Mucosa of rectum (tissue), 2 donors: ENCODE results near the gene KBTBD13.

Experiments
- H3K27ac ChIP-seq, 2 donors: one replicate each; pipeline ENCODE4 v1.7.0; 2013; ENCODE audit warnings: inconsistent platforms in 2 of 2, low read depth in 2 of 2, low read length in 2 of 2
- H3K27me3 ChIP-seq, 2 donors: one replicate each; pipeline ENCODE4 v1.7.0; 2013; ENCODE audit warnings: low read length in 2 of 2; ENCODE audit not compliant: control insufficient read depth in 2 of 2, insufficient read depth in 2 of 2
- H3K36me3 ChIP-seq, 2 donors: one replicate each; pipeline ENCODE4 v1.7.0; 2013; ENCODE audit warnings: low read length in 2 of 2; ENCODE audit not compliant: control insufficient read depth in 2 of 2, insufficient read depth in 2 of 2
- H3K4me1 ChIP-seq, 2 donors: one replicate each; pipeline ENCODE4 v1.7.0; 2013; ENCODE audit warnings: low read length in 2 of 2, mild to moderate bottlenecking in 1 of 2; ENCODE audit not compliant: control insufficient read depth in 2 of 2, insufficient read depth in 2 of 2
- H3K4me3 ChIP-seq, 2 donors: one replicate each; pipeline ENCODE4 v1.7.0; 2013; ENCODE audit warnings: low read length in 2 of 2
- H3K9ac ChIP-seq, 2 donors: one replicate each; pipeline ENCODE4 v1.7.0; 2013; ENCODE audit warnings: low read length in 2 of 2, low read depth in 1 of 2, mild to moderate bottlenecking in 1 of 2
- H3K9me3 ChIP-seq, 2 donors: one replicate each; pipeline ENCODE4 v1.7.0; 2013; ENCODE audit warnings: low read length in 2 of 2; ENCODE audit not compliant: control insufficient read depth in 2 of 2
- donor health status: healthy.
- donor health status: Normal muscosa, but diverticular disease.

KBTBD13 gene

DNA sequence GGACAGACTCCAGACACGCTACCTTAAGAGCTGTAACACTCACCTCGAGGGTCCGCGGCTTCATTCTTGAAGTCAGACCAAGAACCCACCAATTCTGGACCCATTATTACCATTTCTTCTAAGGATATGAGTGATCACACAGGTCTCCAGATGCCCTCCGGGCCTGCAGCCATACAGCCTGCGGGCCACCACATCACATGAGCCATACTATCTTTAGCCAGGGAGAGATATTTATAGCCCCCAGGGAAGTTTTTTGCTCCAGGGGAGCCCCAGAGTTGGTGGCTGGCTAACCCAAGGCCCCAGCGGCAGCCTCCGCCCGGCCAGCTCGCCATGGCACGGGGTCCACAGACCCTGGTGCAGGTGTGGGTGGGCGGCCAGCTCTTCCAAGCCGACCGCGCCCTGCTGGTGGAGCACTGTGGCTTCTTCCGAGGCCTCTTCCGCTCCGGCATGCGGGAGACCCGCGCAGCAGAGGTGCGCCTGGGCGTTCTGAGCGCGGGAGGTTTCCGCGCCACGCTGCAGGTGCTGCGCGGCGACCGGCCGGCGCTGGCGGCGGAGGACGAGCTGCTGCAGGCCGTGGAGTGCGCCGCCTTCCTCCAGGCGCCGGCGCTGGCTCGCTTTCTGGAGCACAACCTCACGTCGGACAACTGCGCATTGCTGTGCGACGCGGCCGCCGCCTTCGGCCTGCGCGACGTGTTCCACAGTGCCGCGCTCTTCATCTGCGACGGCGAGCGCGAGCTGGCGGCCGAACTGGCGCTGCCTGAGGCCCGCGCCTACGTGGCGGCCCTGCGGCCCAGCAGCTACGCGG, at the start of gene KBTBD13:
Gene KBTBD13, plus strand, starts transcription at position 261 of the 805 bp plus-strand sequence. Its CDS starts 70 bp downstream, at position 331.
- Histone ChIP-seq H3K4me1 (peaks cover 9 to 10% of the 10 kb centered on the region in 2 donors), H3K27ac (no peak within 1 kb of the TSS)

DNA sequence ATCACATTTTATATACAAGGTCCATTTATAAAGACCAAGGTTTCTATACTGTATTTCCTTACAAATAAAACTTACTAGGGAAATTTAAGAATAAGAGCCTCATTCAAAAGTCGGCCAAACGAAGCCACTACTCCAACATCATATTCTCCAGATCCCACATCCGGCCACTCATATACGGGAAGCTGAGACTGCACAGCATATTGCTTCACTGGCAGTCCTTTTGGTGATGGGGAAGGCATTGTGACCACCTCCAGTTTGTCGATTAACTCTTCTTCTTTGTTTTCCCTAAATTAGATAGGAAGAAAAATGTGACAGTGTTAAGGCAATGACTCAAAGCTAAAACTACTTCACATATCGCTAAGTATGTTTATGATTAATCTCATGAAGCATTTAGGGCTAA, 49.8 kb upstream of the KBTBD13 start:
- Histone ChIP-seq H3K4me1 (peaks cover 9 to 12% of the 10 kb centered on the region in 2 donors), H3K27me3 (no peaks in the 10 kb centered on the region), H3K36me3 (peaks cover 15 to 30% of the 10 kb centered on the region in 2 donors), H3K27ac (no peak overlapping the region), H3K4me3 (no peak overlapping the region), H3K9ac (no peak overlapping the region), H3K9me3 (no peaks in the 10 kb centered on the region)

More for the DNA sequence above, at the start of gene KBTBD13:
- H3K9me3 ChIP-seq = no peaks in the 10 kb centered on the region
- no peak within 1 kb of the TSS for H3K9ac ChIP-seq
- no peaks in the 10 kb centered on the region for H3K27me3 ChIP-seq
- no peaks in the 10 kb centered on the region for H3K36me3 ChIP-seq
- no peak within 1 kb of the TSS for H3K4me3 ChIP-seq

DNA sequence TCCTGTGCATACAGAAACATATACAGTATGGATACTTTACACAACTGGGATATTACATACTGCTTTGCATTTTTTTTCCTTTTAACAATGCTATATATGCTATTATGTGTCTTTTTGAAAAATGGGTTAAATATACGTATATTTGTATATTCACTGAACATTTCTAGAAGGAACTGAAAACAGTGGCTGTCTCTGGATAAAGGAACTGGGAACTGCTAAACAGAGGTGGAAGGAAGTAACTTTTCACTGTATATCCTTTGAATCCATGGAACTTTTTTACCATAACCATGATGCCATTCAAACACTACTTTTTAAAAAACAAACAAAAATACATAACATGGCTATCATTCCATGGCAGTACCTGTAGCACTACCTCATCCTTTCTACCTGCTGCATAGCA, 49.0 kb upstream of the KBTBD13 start:
- H3K27me3 ChIP-seq = no peaks in the 10 kb centered on the region
- no peaks in the 10 kb centered on the region for H3K9me3 ChIP-seq
- H3K4me1 ChIP-seq = peaks cover 9 to 12% of the 10 kb centered on the region in 2 donors
- no peak overlapping the region for H3K9ac ChIP-seq
- peaks cover 15 to 30% of the 10 kb centered on the region in 2 donors for H3K36me3 ChIP-seq
- H3K27ac ChIP-seq = no peak overlapping the region
- peak overlapping the region in 1 of 2 donors; percentile 93 for H3K4me3 ChIP-seq

DNA sequence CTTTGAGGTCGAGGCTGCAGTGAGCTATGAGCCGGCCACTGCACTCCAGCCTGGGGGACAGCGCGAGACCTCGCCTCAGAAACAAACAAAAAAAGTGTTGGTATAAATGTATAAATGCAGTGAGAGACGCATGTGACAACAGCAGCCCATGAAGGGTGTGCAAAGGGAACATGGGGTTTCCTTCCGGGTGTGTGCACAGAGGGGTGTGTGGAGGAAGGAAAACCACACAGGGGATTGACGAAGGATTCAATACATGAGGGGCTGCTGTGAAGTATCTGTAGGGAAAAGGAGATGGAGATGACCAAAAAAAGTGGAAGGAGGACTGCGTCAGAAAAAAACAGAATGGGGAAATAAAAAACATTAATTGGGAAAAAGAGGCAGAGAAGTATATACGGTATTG, 48.2 kb upstream of the KBTBD13 start:
- Histone ChIP-seq H3K4me3 (peak overlapping the region; percentile 84 to 93), H3K27me3 (no peaks in the 10 kb centered on the region), H3K27ac (peak overlapping the region in 1 of 2 donors; percentile 32), H3K36me3 (peaks cover 15 to 28% of the 10 kb centered on the region in 2 donors), H3K4me1 (peaks cover 12 to 15% of the 10 kb centered on the region in 2 donors), H3K9ac (peak overlapping the region; percentile 83 to 91), H3K9me3 (no peaks in the 10 kb centered on the region)

DNA sequence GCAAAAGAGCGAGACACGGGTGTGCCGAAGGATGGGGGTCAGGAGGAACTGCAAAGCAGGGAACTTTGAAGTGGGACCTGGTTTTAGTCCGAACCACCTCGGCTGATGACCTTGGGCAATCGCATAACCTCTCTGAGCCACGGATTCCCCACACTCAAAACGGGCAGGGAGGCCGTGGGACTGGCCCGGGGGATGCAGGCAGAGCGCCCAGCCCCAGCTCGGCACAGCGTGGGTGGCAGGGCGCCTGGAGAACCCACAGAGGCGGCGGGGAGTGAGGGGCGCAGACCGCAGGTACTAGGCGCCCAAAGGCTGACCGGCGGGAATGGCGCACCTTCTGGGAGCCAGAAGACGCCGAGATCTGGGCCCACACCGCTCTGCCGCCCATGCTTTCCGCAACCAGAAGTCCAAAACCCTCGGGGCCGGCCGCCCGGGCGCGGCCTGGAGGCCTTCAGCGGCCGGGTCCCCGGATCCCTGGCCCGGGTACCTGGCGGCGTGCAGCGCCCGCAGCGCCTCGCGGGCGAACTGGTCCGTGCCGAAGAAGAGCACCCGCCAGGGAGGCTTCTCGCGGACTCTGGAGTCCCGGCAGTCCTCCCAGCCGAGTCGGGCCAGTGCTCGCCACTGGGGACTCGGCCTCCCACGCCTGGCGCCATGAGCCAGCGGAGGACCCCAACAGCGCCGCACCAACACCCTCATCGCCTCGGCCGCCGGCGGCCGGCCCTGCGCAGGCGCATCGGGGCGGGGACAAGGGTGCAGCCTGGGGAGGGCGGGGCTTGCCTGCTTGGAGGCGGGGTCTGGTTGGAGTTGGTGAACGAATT, 47.4 kb upstream of the KBTBD13 start, which contains the start of gene MTFMT:
Gene MTFMT, minus strand, starts transcription at position 719 of the 815 bp plus-strand sequence. Its CDS starts 26 bp downstream, at position 693.
- peak within 1 kb of the TSS; percentile 63 to 76 for H3K27ac ChIP-seq
- no peaks in the 10 kb centered on the region for H3K27me3 ChIP-seq
- peaks cover 16 to 18% of the 10 kb centered on the region in 2 donors for H3K4me1 ChIP-seq
- H3K36me3 ChIP-seq = peaks cover 15 to 21% of the 10 kb centered on the region in 2 donors
- no peaks in the 10 kb centered on the region for H3K9me3 ChIP-seq
- peak within 1 kb of the TSS; percentile 83 to 91 for H3K9ac ChIP-seq
- peak within 1 kb of the TSS; percentile 84 to 93 for H3K4me3 ChIP-seq

DNA sequence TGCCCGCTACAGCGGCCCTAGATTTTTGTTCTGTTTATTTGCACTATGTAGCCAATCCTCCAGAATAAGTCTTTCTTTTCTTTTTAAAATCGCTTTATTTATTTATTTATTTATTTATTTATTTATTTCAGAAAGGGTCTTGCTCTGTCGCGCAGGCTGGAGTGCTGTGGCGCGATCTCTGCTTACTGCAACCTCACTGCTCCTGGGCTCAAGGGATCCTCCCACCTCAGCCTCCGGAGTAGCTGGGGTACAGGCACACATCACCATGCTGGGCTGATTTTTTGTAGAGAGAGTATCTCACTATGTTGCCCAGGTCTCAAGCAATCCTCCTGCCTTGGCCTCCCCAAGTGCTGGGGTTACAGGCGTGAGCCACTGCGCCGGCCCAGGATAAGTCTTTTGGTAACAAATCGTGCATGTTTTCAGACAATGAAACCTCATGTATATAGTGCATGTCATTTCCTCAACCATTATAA, 46.8 kb upstream of the KBTBD13 start:
- H3K27me3 ChIP-seq = no peaks in the 10 kb centered on the region
- peaks cover 12 to 15% of the 10 kb centered on the region in 2 donors for H3K36me3 ChIP-seq
- H3K4me1 ChIP-seq = peaks cover 16 to 18% of the 10 kb centered on the region in 2 donors
- H3K9me3 ChIP-seq = no peaks in the 10 kb centered on the region
- H3K27ac ChIP-seq = no peak overlapping the region
- H3K4me3 ChIP-seq = peak overlapping the region; percentile 84 to 93
- no peak overlapping the region for H3K9ac ChIP-seq

DNA sequence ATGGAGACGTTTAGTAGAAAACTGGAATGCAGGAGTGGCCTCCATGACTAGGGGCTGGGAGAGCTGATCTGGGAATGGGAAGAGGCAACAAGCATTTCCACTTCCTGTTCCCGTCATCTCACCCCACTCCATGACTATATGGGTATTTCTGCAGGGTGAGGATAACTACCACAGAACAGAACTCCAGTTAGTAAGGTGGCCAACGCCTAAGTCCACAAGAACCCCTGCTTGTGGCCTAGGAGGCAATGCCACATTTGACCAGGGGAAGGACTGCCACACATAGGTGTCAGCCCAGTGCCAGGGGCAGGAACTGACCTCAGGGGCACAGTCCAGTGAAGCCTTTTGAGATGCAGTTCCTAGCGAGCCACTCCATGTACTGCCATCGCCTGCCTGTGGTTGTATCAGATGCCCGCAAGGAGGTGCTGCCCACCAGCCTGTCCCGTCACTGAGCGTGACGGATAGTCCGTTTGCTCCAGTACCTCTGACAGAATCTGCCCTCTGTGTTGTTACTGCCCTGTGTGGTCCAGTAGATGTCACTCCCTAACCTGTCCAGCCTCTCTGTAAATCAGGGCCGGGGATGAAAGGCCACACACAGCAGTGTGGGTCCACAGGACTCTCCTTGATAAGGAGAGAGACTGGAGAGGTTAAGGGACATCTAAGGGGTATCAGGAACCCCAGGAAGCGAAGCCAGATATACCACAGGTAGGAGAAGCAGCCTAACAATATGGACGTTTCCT, 43.6 kb upstream of the KBTBD13 start:
- Histone ChIP-seq H3K4me3 (peak overlapping the region in 1 of 2 donors; percentile 25), H3K27ac (no peak overlapping the region), H3K27me3 (no peaks in the 10 kb centered on the region), H3K9ac (peak overlapping the region in 1 of 2 donors; percentile 29), H3K36me3 (no peaks in the 10 kb centered on the region), H3K4me1 (peaks cover 14 to 19% of the 10 kb centered on the region in 2 donors), H3K9me3 (no peaks in the 10 kb centered on the region)

DNA sequence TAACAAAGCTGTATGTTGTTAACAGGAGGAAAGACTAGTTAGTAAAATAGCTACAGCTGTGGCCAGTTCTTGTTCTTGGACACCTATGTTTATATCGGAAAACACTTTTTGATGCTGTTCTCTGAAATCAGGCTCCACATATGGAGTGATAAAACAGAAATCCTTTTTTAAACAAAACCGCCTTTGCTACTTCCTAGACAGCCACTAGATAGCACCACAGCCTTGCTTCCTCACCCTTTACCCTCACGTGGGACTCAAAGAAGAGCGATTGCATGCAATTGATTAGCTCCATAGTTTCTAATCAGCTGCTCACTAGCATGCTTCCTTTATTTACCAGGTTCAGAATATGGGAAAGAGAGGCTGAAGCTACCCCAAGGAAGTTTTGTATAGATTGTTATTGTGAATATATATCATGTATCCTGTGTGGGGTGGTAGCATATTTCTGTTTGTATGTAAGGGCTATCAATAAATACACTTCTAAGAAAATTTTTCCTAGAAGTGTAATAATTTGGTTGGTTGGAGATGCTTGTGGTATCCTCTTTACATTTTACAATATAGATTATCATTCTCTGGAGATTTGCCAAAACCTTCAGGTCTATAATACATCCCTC, 42.8 kb upstream of the KBTBD13 start:
- Histone ChIP-seq H3K9ac (no peak overlapping the region), H3K36me3 (no peaks in the 10 kb centered on the region), H3K27me3 (no peaks in the 10 kb centered on the region), H3K27ac (no peak overlapping the region), H3K4me1 (peaks cover 7 to 13% of the 10 kb centered on the region in 2 donors), H3K4me3 (no peak overlapping the region), H3K9me3 (no peaks in the 10 kb centered on the region)

DNA sequence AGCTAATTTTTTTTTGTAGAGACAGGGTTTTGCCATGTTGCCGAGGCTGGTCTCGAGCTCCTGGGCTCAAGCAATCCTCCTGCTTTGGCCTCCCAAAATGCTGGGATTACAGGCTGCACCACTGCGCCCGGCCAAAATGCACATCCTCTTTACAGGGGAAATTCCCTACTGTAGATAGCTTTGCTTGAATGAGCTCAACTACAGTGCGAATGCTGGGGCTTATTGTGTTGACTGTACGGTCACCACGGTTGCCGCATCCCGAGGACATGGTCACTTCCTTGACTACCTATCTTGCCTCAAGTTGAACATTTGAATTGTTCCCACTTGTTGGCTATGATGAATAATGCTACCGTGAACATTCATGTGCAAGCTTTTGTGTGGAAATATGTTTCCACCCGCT, 41.8 kb upstream of the KBTBD13 start:
- H3K4me1 ChIP-seq = peaks cover 7 to 13% of the 10 kb centered on the region in 2 donors
- no peaks in the 10 kb centered on the region for H3K9me3 ChIP-seq
- no peak overlapping the region for H3K9ac ChIP-seq
- H3K36me3 ChIP-seq = no peaks in the 10 kb centered on the region
- no peak overlapping the region for H3K4me3 ChIP-seq
- no peaks in the 10 kb centered on the region for H3K27me3 ChIP-seq
- no peak overlapping the region for H3K27ac ChIP-seq
